Measurements from ENCODE around the gene GRID1. TPM values are rescaled to one million over a fixed set of nuclear protein-coding genes. Genes with fewer than 3 reads are reported as not detected.

Gene GRID1
- polyA plus RNA-seq, 1 donor from 2014 or later: not detected

DNA sequence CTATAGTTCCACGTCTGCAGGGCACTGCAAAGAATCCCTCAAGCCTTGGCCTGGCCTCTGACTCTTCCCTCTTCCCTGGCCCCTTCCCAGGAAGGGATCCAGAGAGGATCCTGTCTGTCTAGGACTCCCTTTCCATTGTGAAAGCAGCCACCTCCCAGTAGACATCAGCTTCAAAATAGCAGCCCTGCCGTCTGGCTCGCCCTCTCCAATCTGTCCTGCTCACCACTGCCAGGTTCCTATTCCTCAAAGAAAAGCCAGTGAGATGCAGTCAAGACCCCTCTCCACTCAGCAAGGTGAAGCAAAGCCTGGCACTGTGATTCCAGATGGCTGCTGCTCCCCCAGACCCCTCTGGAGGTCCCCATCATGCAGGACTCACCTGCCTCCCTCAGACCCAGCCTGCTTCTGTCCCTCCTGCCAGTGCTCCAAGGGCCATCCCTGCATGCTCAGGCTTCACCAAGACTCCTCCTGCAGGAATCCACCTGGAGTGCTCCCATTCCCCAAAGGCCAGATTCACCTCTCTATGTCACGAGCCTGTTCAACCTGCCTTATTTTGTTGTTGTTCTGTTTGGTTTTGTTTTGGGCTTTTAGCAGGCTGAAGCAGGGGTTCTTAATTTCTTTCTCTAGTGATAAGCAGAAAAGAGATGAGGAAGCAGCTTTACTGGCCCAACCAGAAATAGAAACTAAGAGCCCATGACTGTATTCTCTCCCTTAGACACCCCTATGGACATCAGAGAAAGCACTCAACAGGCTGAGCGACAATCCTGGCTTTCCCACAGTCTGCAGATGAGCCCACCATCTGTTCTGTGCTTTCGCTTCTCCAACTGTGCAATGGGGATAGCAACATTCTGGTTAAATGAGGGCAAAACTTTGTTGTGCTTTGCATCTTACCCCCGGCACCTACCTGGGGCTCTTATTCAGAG lies 305.1 kb downstream of the GRID1 start:
- no peaks in the 10 kb centered on the region for H3K36me3 Mint-ChIP-seq
- H3K27me3 Mint-ChIP-seq: peaks cover 16% of the 10 kb centered on the region
- H3K4me3 Mint-ChIP-seq: peak overlapping the region in 1 of 4 donors; percentile 6
- no peak overlapping the region for H3K27ac Mint-ChIP-seq
- H3K9me3 Mint-ChIP-seq: no peaks in the 10 kb centered on the region
- no peaks in the 10 kb centered on the region for H3K4me1 Mint-ChIP-seq

DNA sequence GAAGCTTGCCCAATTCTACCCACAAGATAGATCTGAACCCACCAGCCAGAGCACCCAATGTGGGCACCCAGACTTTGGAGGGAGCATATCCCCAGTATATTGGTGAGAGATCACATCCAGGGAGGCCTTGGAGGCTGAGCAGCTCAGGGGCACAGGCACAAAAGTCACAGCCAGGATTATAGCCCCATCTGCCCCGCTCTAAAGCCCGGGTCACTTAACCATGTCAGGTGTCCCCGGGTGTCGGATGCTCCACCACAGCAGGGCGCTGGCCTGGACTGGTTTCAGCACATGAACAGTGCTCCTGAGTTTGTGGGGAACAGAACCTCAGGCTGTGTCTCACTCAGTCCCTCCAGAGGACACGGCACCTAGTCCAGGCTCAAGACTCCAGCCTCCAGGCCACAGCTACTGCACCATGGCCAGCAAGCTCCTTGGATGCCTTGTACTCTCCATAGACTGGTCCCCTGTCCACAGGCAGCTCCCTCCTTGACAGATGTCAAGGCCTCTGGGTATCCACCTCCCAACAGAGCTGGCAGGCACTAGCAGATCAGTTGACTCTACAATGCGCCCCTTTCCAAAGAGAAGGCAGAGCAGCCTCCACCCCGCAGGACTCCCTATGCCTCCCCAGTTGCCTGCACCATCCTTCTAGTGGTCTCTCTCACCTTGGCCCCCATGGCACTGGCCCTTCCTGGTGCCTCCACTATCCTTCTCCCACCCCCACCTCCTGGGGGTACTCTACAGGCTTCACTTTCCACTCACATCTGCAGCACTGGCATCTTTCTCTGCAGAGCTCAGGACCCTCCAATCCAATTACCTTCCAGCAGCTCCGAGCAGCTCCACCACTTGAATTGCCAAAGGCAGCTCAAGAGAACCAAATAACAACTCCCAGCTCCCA lies 306.0 kb downstream of the GRID1 start:
- Mint-ChIP-seq H3K4me3 (no peak overlapping the region), H3K36me3 (no peaks in the 10 kb centered on the region), H3K27ac (no peak overlapping the region), H3K4me1 (no peaks in the 10 kb centered on the region), H3K9me3 (no peaks in the 10 kb centered on the region), H3K27me3 (peaks cover 16% of the 10 kb centered on the region)

DNA sequence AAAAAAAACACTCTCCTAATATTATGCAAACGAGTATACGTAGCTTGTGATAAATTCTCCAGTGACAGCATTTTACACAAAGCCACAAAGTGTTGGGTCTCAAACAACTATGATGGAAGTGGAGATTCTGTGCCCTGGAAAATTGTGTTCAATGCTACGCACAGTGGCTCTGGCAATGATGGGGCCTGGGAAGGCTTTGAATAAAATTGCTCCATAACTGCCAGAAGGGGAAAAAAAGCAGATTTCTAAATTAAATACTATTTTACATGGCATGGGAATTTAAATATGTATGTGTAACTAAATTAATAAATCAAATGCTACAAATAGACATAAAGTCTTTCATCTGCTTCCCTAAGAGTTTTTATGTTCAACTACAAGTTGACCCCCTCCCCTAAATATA lies 306.7 kb downstream of the GRID1 start:
- H3K4me1 Mint-ChIP-seq: no peaks in the 10 kb centered on the region
- H3K4me3 Mint-ChIP-seq: no peak overlapping the region
- H3K9me3 Mint-ChIP-seq: peaks cover 0 to 3% (median 0%) of the 10 kb centered on the region in 3 donors
- peaks cover 13% of the 10 kb centered on the region for H3K27me3 Mint-ChIP-seq
- H3K27ac Mint-ChIP-seq: no peak overlapping the region
- no peaks in the 10 kb centered on the region for H3K36me3 Mint-ChIP-seq

DNA sequence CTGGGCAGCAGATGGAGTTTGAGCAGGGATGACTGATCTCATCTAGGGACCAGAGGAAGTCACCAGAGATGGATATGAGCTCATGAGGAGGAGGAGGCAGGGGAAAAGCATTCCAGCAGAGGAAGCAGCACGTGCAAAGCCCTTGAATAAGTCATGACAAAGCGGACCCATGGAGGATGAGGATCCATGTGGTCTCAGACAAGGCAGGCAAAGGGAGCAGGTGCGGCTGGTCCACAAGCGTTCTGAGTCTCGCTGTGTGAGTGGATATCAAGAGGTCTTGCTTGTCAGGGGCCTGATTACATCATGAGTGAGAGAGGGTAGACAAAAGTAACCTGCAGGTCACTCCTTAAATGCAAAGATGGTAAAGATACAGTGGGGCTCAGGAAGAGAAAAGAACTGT lies 307.6 kb downstream of the GRID1 start:
- Mint-ChIP-seq H3K27ac (no peak overlapping the region), H3K27me3 (peaks cover 13% of the 10 kb centered on the region), H3K4me3 (no peak overlapping the region), H3K4me1 (no peaks in the 10 kb centered on the region), H3K36me3 (no peaks in the 10 kb centered on the region), H3K9me3 (peaks cover 0 to 3% (median 0%) of the 10 kb centered on the region in 3 donors)

DNA sequence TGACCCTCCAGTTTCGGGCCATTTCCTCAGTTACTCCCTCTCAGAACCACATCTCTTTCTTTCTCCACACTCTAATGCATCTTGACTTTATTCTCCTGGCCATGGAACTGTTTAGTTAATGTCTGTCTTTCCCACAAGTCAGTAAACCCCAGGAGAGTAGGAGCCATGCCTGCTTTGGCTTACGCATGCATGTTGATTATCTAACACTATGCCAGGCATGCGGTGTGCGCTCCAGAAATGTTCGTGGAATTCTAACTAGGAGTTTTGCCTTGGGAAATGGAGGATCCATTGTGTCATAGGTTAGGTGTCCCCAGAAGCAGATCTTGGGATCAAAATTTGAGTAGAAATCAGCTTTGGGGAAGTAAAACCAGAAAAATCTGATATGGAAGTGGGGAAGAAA lies 308.9 kb downstream of the GRID1 start:
- H3K36me3 Mint-ChIP-seq: no peaks in the 10 kb centered on the region
- peaks cover 0 to 3% (median 0%) of the 10 kb centered on the region in 3 donors for H3K9me3 Mint-ChIP-seq
- peaks cover 13% of the 10 kb centered on the region for H3K27me3 Mint-ChIP-seq
- no peaks in the 10 kb centered on the region for H3K4me1 Mint-ChIP-seq
- no peak overlapping the region for H3K4me3 Mint-ChIP-seq
- no peak overlapping the region for H3K27ac Mint-ChIP-seq

DNA sequence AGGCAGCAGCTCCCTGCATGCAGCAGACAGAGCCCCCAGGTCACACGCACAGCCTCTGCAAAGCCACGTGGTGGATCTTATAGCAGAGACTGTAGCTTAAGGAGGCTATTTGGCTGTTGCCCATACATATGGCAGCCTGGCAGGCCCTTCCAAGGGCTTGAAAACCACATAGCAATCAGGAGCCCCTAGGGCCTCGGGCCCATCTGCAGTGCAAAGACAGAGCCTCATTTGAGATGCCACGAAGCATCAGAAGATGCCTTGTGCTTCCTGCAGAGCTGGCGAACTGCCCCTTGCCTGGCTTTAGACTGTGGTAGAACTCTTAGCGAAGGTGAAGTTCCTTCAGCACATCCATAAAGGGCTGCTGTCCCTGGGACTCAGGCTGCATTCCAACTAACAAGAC lies 309.9 kb downstream of the GRID1 start:
- Mint-ChIP-seq H3K4me1 (no peaks in the 10 kb centered on the region), H3K4me3 (peak overlapping the region in 1 of 4 donors; percentile 44), H3K27ac (peak overlapping the region in 1 of 3 donors; percentile 9), H3K9me3 (peaks cover 0 to 3% (median 0%) of the 10 kb centered on the region in 3 donors), H3K27me3 (peaks cover 13% of the 10 kb centered on the region), H3K36me3 (no peaks in the 10 kb centered on the region)

DNA sequence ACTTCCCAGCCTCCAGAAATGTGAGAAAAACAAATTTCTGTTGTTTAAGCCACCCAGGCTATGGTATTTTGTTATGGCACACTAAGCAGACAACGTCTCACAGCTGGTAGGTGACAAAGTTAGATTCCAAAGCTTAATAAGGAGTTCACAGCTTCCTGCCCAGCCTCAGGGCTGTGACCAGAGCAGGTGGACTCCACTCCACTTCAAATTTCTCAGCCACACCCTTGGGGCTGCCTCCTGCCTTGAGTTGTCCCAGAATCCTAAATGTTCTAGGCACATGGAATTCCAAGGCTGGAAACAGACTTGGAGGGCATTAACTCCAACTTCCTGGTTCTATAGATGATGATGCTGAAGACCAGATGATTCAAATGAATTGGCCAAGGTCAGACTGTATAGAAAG lies 310.7 kb downstream of the GRID1 start:
- peaks cover 6% of the 10 kb centered on the region for H3K27me3 Mint-ChIP-seq
- H3K4me3 Mint-ChIP-seq: no peak overlapping the region
- H3K4me1 Mint-ChIP-seq: no peaks in the 10 kb centered on the region
- no peak overlapping the region for H3K27ac Mint-ChIP-seq
- peaks cover 0 to 3% (median 0%) of the 10 kb centered on the region in 3 donors for H3K9me3 Mint-ChIP-seq
- no peaks in the 10 kb centered on the region for H3K36me3 Mint-ChIP-seq

DNA sequence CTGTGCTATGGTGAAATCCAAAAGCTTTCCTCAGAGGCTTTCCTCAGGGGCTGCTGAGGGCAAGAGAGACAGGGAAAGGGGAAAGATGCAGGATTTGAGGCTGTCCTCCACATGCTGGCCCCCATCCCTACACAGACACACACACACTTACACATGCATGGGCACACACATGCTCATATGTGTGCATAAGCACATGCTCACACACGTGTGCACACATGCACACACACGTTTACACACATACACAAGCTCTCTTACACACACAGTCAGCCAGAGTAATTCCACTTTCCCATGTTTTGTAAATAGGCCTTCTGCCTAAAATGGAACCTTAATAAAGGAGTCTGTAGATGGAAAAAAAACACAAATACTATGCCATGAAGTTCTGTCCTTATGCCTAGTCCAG lies 312.9 kb downstream of the GRID1 start:
- Mint-ChIP-seq H3K27ac (no peak overlapping the region), H3K4me3 (no peak overlapping the region), H3K27me3 (peaks cover 4% of the 10 kb centered on the region), H3K4me1 (no peaks in the 10 kb centered on the region), H3K36me3 (no peaks in the 10 kb centered on the region), H3K9me3 (peaks cover 0 to 3% (median 0%) of the 10 kb centered on the region in 3 donors)

DNA sequence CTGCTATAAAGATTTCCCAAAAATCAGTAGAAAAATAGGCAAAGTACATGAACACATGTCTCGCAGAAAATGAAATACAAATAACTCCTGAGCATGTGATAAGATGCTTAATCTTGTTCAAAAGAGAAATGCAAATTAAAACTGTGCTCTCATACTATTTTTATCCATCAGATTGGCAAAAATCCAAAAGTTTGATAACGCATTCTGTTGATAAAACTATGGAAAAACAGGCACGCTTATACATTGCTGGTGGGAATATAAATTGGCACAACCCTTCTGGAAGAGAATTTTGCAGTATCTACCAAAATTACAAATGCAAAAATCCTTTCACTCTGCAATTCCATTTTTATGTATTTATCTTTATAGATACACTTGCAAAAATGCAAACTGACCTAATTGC lies 315.0 kb downstream of the GRID1 start:
- Mint-ChIP-seq H3K27me3 (peaks cover 3% of the 10 kb centered on the region), H3K36me3 (no peaks in the 10 kb centered on the region), H3K27ac (no peak overlapping the region), H3K4me1 (no peaks in the 10 kb centered on the region), H3K4me3 (no peak overlapping the region), H3K9me3 (peaks cover 0 to 3% (median 0%) of the 10 kb centered on the region in 3 donors)

DNA sequence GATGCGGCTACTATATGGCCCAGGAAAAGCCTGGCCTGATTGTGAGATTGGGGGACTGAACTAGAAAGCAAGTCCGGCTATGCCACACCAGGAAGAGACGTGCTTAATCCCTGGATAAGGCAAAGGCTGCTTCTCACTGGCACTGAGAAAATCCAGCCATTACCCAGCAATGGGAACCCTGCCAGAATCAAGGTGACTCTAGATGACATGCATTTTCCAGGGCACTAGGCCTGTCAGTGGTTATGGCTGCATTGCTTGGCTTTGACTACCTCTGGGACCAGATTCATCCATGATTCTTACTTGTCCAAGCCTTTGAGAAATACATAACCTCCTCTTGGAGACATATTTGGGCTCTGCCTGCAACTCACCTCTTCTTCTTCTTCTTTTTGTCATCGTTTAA lies 317.2 kb downstream of the GRID1 start:
- Mint-ChIP-seq H3K27me3 (peaks cover 5% of the 10 kb centered on the region), H3K9me3 (no peaks in the 10 kb centered on the region), H3K27ac (no peak overlapping the region), H3K4me1 (no peaks in the 10 kb centered on the region), H3K4me3 (no peak overlapping the region), H3K36me3 (no peaks in the 10 kb centered on the region)

DNA sequence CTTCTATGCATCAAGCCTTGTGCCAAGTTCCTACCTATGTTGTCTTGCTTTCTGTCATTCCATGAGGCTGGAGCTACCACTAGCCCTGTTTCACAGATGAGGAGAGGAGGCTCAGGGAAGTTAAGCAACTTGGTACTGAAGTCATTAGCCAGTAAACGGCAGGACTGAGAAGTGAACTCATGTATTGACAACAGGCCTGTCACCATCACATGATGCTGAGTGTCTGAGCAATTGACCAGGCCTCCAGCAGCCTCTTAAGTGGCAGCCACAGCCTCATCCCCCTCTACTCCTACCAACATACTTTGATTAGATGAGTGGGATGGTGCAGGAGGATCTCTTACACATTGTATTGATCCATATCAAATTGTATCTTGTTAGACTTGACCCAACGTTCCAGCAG lies 317.6 kb downstream of the GRID1 start:
- H3K4me3 Mint-ChIP-seq: no peak overlapping the region
- no peaks in the 10 kb centered on the region for H3K9me3 Mint-ChIP-seq
- no peak overlapping the region for H3K27ac Mint-ChIP-seq
- peaks cover 5% of the 10 kb centered on the region for H3K27me3 Mint-ChIP-seq
- H3K4me1 Mint-ChIP-seq: no peaks in the 10 kb centered on the region
- no peaks in the 10 kb centered on the region for H3K36me3 Mint-ChIP-seq

DNA sequence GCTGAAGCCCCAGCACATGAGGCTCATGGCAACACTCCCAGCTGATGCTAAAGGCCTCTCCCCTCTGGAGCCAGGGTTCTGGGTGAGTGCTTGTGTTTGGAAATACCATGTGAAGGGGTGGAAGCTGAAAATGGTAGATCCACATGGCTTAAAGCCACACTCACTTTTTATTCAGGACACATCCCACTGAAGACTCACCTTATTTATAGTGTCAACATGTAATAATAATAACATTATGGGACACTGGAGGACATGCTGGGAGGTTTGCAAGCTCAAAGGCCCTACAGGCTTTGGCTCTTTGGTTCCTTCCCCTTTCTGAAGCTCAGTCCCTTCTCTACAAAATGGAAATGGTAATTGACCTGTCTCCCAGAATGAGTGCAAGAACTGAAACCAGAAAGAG lies 318.0 kb downstream of the GRID1 start:
- Mint-ChIP-seq H3K9me3 (no peaks in the 10 kb centered on the region), H3K27ac (no peak overlapping the region)

DNA sequence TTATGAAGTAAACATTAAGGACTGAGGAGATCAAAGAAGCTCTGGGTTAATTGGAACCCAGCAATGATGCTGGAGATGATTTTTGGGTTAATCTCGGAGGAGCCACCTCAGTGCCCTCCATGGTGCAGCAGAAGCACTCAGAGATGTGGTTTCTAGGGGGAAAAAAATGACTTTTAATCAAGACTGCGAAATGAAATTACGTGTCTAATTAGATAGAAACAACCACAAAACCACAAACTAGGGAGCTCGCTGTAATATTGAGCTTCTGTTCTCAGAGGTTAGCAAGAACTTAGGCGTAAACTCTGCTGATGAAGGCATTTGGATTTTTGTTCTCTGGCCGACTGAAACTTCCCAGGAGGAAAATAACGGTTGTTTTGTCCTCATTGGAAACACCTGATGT lies 319.0 kb downstream of the GRID1 start:
- Mint-ChIP-seq H3K36me3 (no peaks in the 10 kb centered on the region), H3K4me3 (no peak overlapping the region), H3K4me1 (no peaks in the 10 kb centered on the region), H3K9me3 (no peaks in the 10 kb centered on the region), H3K27ac (no peak overlapping the region), H3K27me3 (peaks cover 7% of the 10 kb centered on the region)

More for the DNA sequence above, 318.0 kb downstream of the GRID1 start:
- no peak overlapping the region for H3K4me3 Mint-ChIP-seq
- H3K27me3 Mint-ChIP-seq: peaks cover 5% of the 10 kb centered on the region
- H3K4me1 Mint-ChIP-seq: no peaks in the 10 kb centered on the region
- H3K36me3 Mint-ChIP-seq: no peaks in the 10 kb centered on the region

DNA sequence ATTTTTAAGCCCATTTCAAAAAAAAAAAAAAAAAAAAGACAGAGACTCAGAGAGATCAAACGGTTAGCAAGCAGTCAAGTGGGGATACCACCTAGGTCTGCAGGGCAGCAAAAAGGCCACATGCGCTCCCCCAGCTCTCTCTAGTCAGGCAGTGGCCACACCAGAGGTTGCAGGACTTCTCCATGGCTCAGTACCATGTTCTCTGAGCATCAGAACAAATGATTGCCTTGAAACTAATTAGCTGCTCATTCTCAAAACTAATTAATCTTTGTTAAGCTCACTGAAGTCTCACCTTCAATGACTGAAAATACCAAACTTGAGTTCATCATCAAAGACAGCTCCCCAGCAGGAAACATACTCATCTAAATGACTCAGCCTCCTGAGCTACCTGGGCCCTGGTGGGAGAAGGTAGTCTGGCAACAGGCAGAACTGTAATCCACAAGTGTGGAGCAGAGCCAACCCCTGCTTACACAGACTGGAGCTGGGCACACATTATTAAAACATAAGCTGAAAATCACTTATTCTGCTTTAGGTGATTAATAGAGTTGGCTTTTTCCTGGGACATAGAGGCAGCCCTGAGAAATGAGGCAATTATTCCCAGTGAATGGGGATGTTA lies 319.6 kb downstream of the GRID1 start:
- Mint-ChIP-seq H3K4me1 (no peaks in the 10 kb centered on the region), H3K27ac (no peak overlapping the region), H3K9me3 (no peaks in the 10 kb centered on the region), H3K36me3 (no peaks in the 10 kb centered on the region), H3K27me3 (peaks cover 7% of the 10 kb centered on the region), H3K4me3 (no peak overlapping the region)

DNA sequence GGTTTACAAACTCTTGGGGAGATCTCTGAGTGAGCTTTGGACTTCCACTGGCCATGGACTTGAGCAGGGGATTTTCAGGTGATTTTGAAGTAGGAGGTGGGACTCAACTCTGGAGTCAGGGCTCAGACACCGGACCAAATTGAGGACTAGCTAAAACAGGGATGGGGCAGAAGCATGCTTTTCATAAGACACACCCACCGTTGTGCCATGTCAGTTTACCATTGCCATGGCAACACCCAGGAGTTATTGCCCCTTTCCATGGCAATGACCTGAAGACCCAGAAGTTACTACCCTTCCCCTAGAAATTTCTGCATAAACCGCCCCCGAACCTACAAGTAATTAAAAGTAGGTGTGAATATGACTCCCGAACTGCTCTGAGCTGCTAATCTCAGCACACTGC lies 320.7 kb downstream of the GRID1 start:
- Mint-ChIP-seq H3K4me3 (no peak overlapping the region), H3K4me1 (no peaks in the 10 kb centered on the region), H3K36me3 (no peaks in the 10 kb centered on the region), H3K9me3 (no peaks in the 10 kb centered on the region), H3K27me3 (peaks cover 7% of the 10 kb centered on the region), H3K27ac (no peak overlapping the region)
